Fibroblast of pulmonary artery (primary cell): ENCODE results near the gene TREML4.

ENCODE experiments used
- DNase-seq: peaks from one replicate; pipeline ENCODE4 v3.0.0-alpha.2; 2010; ENCODE audit warnings: low read depth
- H3K4me3 ChIP-seq: replicated peaks from 2 replicates; pipeline ENCODE4 v1.5.1; 2011; ENCODE audit warnings: low read depth, mild to moderate bottlenecking, control low read depth, low read length, moderate library complexity
- CTCF ChIP-seq: IDR thresholded peaks from 2 replicates; pipeline ENCODE4 v1.5.1; 2011; ENCODE audit warnings: mild to moderate bottlenecking, control low read depth, low read length, inconsistent platforms; ENCODE audit errors: missing control alignments

Gene TREML4

GRCh38 chr6:41194386-41194785 is 33.8 kb upstream of the TREML4 start:
- no peak for DNase-seq
- H3K4me3 ChIP-seq, result no peak overlapping the region
- no peak for TF ChIP-seq CTCF

DNA sequence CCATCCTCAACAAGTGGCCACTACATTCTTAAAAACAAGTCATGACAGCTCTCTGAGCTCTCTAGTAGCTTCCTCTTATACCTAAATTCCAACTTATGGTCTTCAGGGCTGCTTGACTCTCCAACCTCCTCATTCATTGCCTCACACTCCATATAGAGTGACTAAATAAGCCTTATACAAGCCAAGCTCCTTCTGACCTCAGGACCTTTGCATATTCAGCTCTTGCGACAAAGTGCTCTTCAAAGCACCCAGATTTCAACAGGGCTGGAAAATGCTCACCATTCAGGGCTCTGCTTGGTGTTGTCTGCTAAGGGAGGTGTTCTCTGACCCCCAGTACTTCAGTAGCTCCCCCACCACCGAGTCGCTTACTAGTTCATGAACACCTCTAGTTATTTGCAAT is 30.9 kb upstream of the TREML4 start:
- no peak overlapping the region for H3K4me3 ChIP-seq
- no peak for TF ChIP-seq CTCF
- DNase-seq, result no peak

DNA sequence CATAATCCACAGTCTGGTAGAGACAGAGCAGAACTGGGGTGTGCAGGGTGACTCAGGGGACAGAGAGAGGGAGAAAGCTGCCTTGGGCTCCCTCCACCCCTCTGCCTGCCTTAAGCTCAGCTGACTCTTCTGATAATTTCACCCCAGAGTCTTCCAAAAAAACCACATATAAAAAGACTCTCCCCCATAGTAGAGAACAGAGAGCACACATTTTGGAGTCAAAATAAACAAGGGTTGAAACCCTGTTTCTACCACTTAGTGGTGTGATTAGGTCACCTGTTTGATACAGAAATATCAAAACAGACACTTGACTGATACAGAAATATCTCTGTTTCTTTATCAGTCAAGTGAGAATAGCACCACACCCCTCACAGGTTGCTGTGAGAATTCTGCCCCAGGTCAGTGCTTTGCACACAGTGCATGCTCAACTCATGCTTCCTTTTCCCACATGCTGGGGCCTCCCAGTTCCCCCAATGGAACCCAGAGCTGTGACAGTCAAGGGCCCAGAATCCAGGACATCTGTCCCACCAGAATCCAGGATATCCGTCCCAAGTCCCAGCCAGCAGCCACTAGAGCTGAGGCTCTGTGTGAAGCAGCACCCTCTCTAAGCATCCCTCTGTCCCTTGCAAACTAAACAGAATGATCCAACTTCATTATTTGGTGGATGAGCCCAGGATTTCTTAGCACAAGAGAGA is 28.4 kb upstream of the TREML4 start:
- no peak overlapping the region for H3K4me3 ChIP-seq
- no peak for DNase-seq
- TF ChIP-seq CTCF, result no peak

DNA sequence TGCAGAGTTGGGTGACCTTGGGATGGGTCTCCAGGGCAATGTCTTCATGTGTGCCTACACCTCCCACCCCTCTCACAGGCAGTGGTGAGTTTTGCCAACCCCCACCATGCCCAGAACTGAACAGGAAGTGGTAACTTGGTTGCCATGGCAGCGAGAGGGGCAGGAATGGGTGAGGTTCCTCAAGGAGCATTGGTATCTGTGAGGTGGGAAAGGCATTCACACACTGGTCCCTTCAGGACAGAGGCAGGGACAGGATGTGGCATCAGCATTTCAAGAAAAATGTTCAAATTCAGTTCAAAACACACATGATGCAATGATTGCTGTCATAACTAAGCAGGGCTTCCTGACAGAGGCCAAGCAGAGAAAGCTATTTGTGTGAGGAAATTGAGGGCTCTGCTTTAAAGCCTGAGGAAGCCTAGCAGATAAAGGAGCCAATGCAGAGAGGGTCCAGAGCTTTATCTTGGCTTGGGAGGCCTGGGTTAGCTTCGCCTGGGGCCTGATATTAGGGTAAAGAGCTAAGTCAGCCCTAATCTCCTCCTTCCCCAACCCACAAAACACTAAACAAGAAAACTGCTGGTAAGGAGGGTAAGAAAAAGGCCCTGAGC is 27.8 kb upstream of the TREML4 start:
- no peak for TF ChIP-seq CTCF
- no peak overlapping the region for H3K4me3 ChIP-seq
- peak; percentile 52 for DNase-seq

- no peak for DNase-seq
- H3K4me3 ChIP-seq, result no peak within 1 kb of the TSS
- TF ChIP-seq CTCF, result no peak
Measured at GRCh38 chr6:41200901-41201763, 27.0 kb upstream of the TREML4 start, which contains the start of gene TREML2. Gene TREML2 (minus strand): TSS chr6:41201149. CDS start chr6:41201008, 141 bp downstream.

DNA sequence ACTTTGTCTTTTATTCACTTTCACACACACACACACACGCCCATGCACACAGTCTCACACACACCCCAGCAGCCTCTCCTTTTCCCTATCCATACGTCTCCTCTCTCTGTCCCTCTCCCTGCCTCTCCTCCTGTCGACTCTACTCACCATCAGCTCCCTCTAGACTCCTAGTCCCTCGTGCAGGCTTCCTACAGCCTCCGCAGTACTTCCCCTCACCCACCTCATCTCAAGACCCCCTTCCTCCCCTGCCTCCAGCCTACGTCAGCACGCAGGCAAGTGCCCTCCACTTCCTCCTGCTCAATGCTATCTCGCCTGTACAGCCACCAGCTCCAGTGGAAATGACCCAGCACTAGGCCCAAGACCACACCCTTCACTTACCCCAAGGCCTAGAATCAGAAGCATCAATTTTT is 26.4 kb upstream of the TREML4 start:
- TF ChIP-seq CTCF, result no peak
- H3K4me3 ChIP-seq, result no peak overlapping the region
- DNase-seq, result no peak
